K562 (cell line): ENCODE measurements around the gene EEF1A2. TPM values are rescaled to one million over a fixed set of nuclear protein-coding genes. Genes with fewer than 3 reads are reported as not detected.
A peak's percentile ranks its signal among the peaks of the same experiment; 100 is the strongest.

Experiments used
- ATAC-seq: fragments of 200-7000 bp; cut with Tn5 transposase; 3 replicates; pipeline ENCODE4 v1.9.1; 2020; ENCODE audit warnings: moderate library complexity
- BruUV-seq: library from RNA; stranded (reverse); fragments of 400-500 nt; replicated peaks from 2 replicates; lab custom pipeline; 2021; lab: Mats Ljungman, UMichigan
- CTCF ChIA-PET: fragments of 300-600 bp; formaldehyde crosslinking; extraction: SDS; loops from one replicate; lab custom pipeline; 2021; ENCODE audit warnings: low intra/inter-chr PET ratio; lab: Yijun Ruan, JAX
- POLR2A ChIA-PET: fragments of 300-600, 350-650 bp; sonication (Branson Sonifier 250); formaldehyde crosslinking; extraction: SDS; loops from one replicate; lab custom pipeline; 2021; ENCODE audit warnings: antibody characterized with exemption, inconsistent platforms; lab: Yijun Ruan, JAX
- DNase-seq, 4 experiments: peaks; one replicate each; pipeline versions ENCODE4 v3.0.0 to v3.0.0-alpha.2; 2011 to 2018; ENCODE audit warnings: low spot score in 3 of 4, mixed read lengths in 3 of 4; ENCODE audit errors: extremely low read depth in 1 of 4
- FAIRE-seq: peaks from 2 replicates; lab custom pipeline; 2011; peaks lifted over from hg19 to GRCh38; lab: Jason Lieb, UNC
- H2AFZ ChIP-seq: 2 replicates; pipeline ENCODE4 v1.6.0; 2011; ENCODE audit warnings: low read depth, low read length, control low read depth, inconsistent platforms
- H3K27ac ChIP-seq: fragments of 200-600 bp; 3 replicates; pipeline ENCODE4 v1.8.0; 2011; ENCODE audit warnings: low read depth, mild to moderate bottlenecking, control low read depth, inconsistent platforms, low read length, moderate library complexity, mixed read lengths; ENCODE audit errors: extremely low read depth
- H3K27me3 ChIP-seq, 2 experiments: fragments of 300-600 bp in 1 of 2; 2 replicates in 1 of 2; 3 replicates in 1 of 2; pipeline versions ENCODE4 v1.6.0 to v1.8.0; 2011; ENCODE audit warnings: inconsistent platforms in 2 of 2, low read length in 2 of 2, mild to moderate bottlenecking in 1 of 2, mixed read lengths in 1 of 2, moderate library complexity in 1 of 2; ENCODE audit not compliant: control insufficient read depth in 2 of 2, insufficient read depth in 2 of 2
- H3K36me3 ChIP-seq: fragments of 300-600 bp; 3 replicates; pipeline ENCODE4 v1.8.0; 2011; ENCODE audit warnings: mild to moderate bottlenecking, low read length, inconsistent platforms; ENCODE audit not compliant: control insufficient read depth, insufficient read depth
- H3K4me1 ChIP-seq, 2 experiments: fragments of 200-600 bp in 1 of 2; replicated peaks in 1 of 2; 2 replicates in 1 of 2; 3 replicates in 1 of 2; pipeline versions ENCODE4 v1.5.1 to v1.8.0; 2011; ENCODE audit warnings: inconsistent platforms in 2 of 2, low read length in 2 of 2, mild to moderate bottlenecking in 1 of 2, mixed read lengths in 1 of 2, moderate library complexity in 1 of 2; ENCODE audit not compliant: control insufficient read depth in 2 of 2, insufficient read depth in 2 of 2
- H3K4me2 ChIP-seq: 2 replicates; pipeline ENCODE4 v1.6.1; 2011; ENCODE audit warnings: low read length, control low read depth, inconsistent platforms, mixed read lengths; ENCODE audit not compliant: insufficient read depth
- H3K4me3 ChIP-seq: fragments of 200-600 bp; sonication (generic), shearing (Covaris generic); 2 replicates; pipeline ENCODE4 v1.5.1; 2016; ENCODE audit warnings: control low read depth, inconsistent platforms
- H3K79me2 ChIP-seq: fragments of 200-600 bp; 3 replicates; pipeline ENCODE4 v1.8.0; 2011; ENCODE audit warnings: low read length, inconsistent platforms; ENCODE audit not compliant: control insufficient read depth, insufficient read depth
- H3K9ac ChIP-seq, 2 experiments: 2 replicates each; pipeline versions ENCODE4 v1.6.0 to v1.6.1; 2011; ENCODE audit warnings: low read depth in 2 of 2, low read length in 2 of 2, control low read depth in 1 of 2, inconsistent platforms in 1 of 2, mild to moderate bottlenecking in 1 of 2, mixed read lengths in 1 of 2; ENCODE audit not compliant: insufficient read depth in 1 of 2
- H3K9me1 ChIP-seq: one replicate; pipeline ENCODE4 v1.6.0; 2011; ENCODE audit warnings: inconsistent platforms, mild to moderate bottlenecking, low read length, moderate library complexity; ENCODE audit not compliant: control insufficient read depth, insufficient read depth
- H3K9me3 ChIP-seq: replicated peaks from 2 replicates; pipeline ENCODE4 v1.5.1; 2011; ENCODE audit warnings: low read depth, low read length, inconsistent platforms; ENCODE audit not compliant: control insufficient read depth, insufficient read depth
- H4K20me1 ChIP-seq: replicated peaks from 2 replicates; pipeline ENCODE4 v1.6.1; 2011; ENCODE audit warnings: low read length, inconsistent platforms, mixed read lengths; ENCODE audit not compliant: control insufficient read depth, insufficient read depth
- CHD1 ChIP-seq: fragments of 200-600 bp; sonication (generic); IDR thresholded peaks from one replicate; pipeline ENCODE4 v1.6.1; 2012; ENCODE audit warnings: mild to moderate bottlenecking, moderate library complexity, low read length, inconsistent platforms
- DEAF1 ChIP-seq: fragments of 450-650 bp; formaldehyde crosslinking; IDR thresholded peaks from 2 replicates; pipeline ENCODE4 v1.4.0; 2020; ENCODE audit warnings: mild to moderate bottlenecking, moderate library complexity
- DPF2 ChIP-seq: fragments of 450-650 bp; IDR thresholded peaks from 2 replicates; pipeline ENCODE4 v1.6.1; 2016
- ELF1 ChIP-seq: fragments of 200-800 bp; sonication (Bioruptor generic); IDR thresholded peaks from 2 replicates; pipeline ENCODE4 v1.6.1; 2016; ENCODE audit warnings: missing genetic modification characterization, missing compliant biosample characterization
- GTF2E2 ChIP-seq: fragments of 200-800 bp; sonication (Bioruptor generic); IDR thresholded peaks from 2 replicates; pipeline ENCODE4 v1.6.1; 2016; ENCODE audit warnings: missing genetic modification characterization, missing compliant biosample characterization
- HES1 ChIP-seq: fragments of 450-650 bp; IDR thresholded peaks from 2 replicates; pipeline ENCODE4 v1.6.1; 2016; ENCODE audit warnings: low read depth, mild to moderate bottlenecking, moderate library complexity
- MCM3 ChIP-seq: fragments of 450-650 bp; IDR thresholded peaks from 2 replicates; pipeline ENCODE4 v1.6.1; 2016
- NFIX ChIP-seq: fragments of 250-450 bp; sonication (Bioruptor Pico); IDR thresholded peaks from 2 replicates; pipeline ENCODE4 v1.4.0; 2020; ENCODE audit warnings: low read depth, mild to moderate bottlenecking, moderate library complexity
- POLR2A ChIP-seq: fragments of 450-650 bp; conservative IDR thresholded peaks from 2 replicates; pipeline ENCODE4 v1.6.1; 2016
- RAD51 ChIP-seq: fragments of 450-650 bp; IDR thresholded peaks from 2 replicates; pipeline ENCODE4 v1.7.1; 2016; ENCODE audit warnings: low read depth, mild to moderate bottlenecking, borderline replicate concordance
- STAT5B ChIP-seq: fragments of 250-450 bp; sonication (Bioruptor Pico); IDR thresholded peaks from 2 replicates; pipeline ENCODE4 v1.8.0; 2021; ENCODE audit warnings: mild to moderate bottlenecking, inconsistent platforms
- VEZF1 ChIP-seq: fragments of 200-800 bp; sonication (Bioruptor generic); IDR thresholded peaks from 2 replicates; pipeline ENCODE4 v1.6.1; 2017; ENCODE audit warnings: missing genetic modification characterization, missing compliant biosample characterization
- ZKSCAN1 ChIP-seq: fragments of 150-350 bp; IDR thresholded peaks from 2 replicates; pipeline ENCODE4 v1.6.1; 2016; ENCODE audit warnings: low read depth, low read length
- ZNF12 ChIP-seq: sonication (generic); formaldehyde crosslinking; IDR thresholded peaks from 2 replicates; pipeline ENCODE4 v1.4.0; 2020; ENCODE audit warnings: mild to moderate bottlenecking, missing genetic modification reagents
- ZNF174 ChIP-seq: fragments of 250-450 bp; sonication (Bioruptor Pico); IDR thresholded peaks from 2 replicates; pipeline ENCODE4 v1.4.0; 2020; ENCODE audit warnings: mild to moderate bottlenecking
- ZNF57 ChIP-seq: fragments of 450-650 bp; formaldehyde crosslinking; IDR thresholded peaks from 2 replicates; pipeline ENCODE4 v1.4.0; 2020; ENCODE audit warnings: mild to moderate bottlenecking, moderate library complexity
- ZNF644 ChIP-seq: fragments of 200-800 bp; sonication (Bioruptor generic); IDR thresholded peaks from 2 replicates; pipeline ENCODE4 v1.6.1; 2016; ENCODE audit warnings: low read depth, missing genetic modification characterization, missing compliant biosample characterization
- WGBS: fragments of 100-300 bp; shearing (Covaris generic); methylation state at CpG from one replicate; pipeline ENCODE4 v1.1.6; 2016; ENCODE audit warnings: low coverage, mixed read lengths; ENCODE audit not compliant: insufficient coverage; ENCODE audit errors: missing lambda C conversion rate; 5-methylcytosine and 5-hydroxymethylcytosine counted together
- in situ Hi-C: fragments of 300-500 bp; cut with MboI; formaldehyde crosslinking; loops from 4 replicates; pipeline ENCODE4 v1.15.0; 2018; ENCODE audit warnings: inconsistent platforms, mixed read lengths
- intact Hi-C: fragments of 100-400 bp; cut with micrococcal nuclease; formaldehyde crosslinking; loops from 2 replicates; pipeline ENCODE4 v1.14.2; 2022
- polyA plus RNA-seq, 8 experiments: library from polyadenylated mRNA; depleted of rRNA in 4 of 8; stranded (reverse) in 5 of 8; unstranded in 3 of 8; fragments of >200 nt; fragmentation: Nextera tagmentation in 2 of 8; fragmentation: Illumina TruSeq in 1 of 8; extraction: Ambion mirVana in 2 of 8; extraction: Trizol in 1 of 8; gene quantifications; 2 replicates each; pipeline versions ENCODE4 v1.2.1 to v1.2.3, GENCODE V29; 2011 to 2014; ENCODE audit warnings: inconsistent platforms in 1 of 8, missing spikeins in 1 of 8
- total RNA-seq, 7 experiments: library from RNA; depleted of rRNA in 6 of 7; stranded (reverse); fragments of >200 nt in 6 of 7; fragmentation: Illumina TruSeq in 2 of 7; extraction: Trizol in 2 of 7; gene quantifications; 2 replicates each; pipeline versions ENCODE4 v1.2.1 to v1.2.3, GENCODE V29; 2011 to 2021; ENCODE audit warnings: low replicate concordance in 1 of 7

EEF1A2 gene
- total and polyA plus RNA-seq, 9 of the 15 experiments (the other 6 are each of a cell fraction or from before 2014, with no cell fraction given): 0.04 to 29.6 (median 11.5) TPM

GRCh38 chr20:63519668-63520503 lies 21.0 kb upstream of the EEF1A2 start (continued):
- TF ChIP-seq VEZF1: peak; percentile 83

- DNase-seq: no peak
- POLR2A ChIA-PET: interaction anchor here (0.5 to 1.9 kb wide), 6 partner anchors 10 to 60 kb away, joined by 3 to 9 read pairs (median 3); no protein-coding TSS in a partner anchor
- CTCF ChIA-PET: interaction anchor here (1.0 kb wide), 1 partner anchor 24 kb away, joined by 5 read pairs; no protein-coding TSS in a partner anchor
- peak overlapping the region; percentile 74 for H2AFZ ChIP-seq
- 35% methylated on average over 31 of the region's 32 CpGs for WGBS
- H3K36me3 ChIP-seq: peaks cover 23% of the 10 kb centered on the region; the same call in 2 of the 3 replicates
- H3K9me1 ChIP-seq: no peaks in the 10 kb centered on the region
- in situ Hi-C loops (no loop called here), intact Hi-C loops (no loop called here)
- FAIRE-seq: no peak
- peaks cover 32 to 39% of the 10 kb centered on the region in 2 experiments for H3K27me3 ChIP-seq
- peak overlapping the region; percentile 53 to 98; a peak in 3 of 4 replicates for H3K9ac ChIP-seq
- peak overlapping the region; percentile 66 for H3K4me2 ChIP-seq
- H3K9me3 ChIP-seq: peaks cover 9% of the 10 kb centered on the region
- ATAC-seq: no peak
- BruUV-seq: no TSS peak
- peaks cover 14% of the 10 kb centered on the region for H3K79me2 ChIP-seq
- H3K27ac ChIP-seq: no peak overlapping the region
- H3K4me1 ChIP-seq: peaks cover 10 to 57% of the 10 kb centered on the region in 2 experiments; a peak in 4 of 5 replicates
- peak overlapping the region; percentile 85 for H3K4me3 ChIP-seq
- H4K20me1 ChIP-seq: no peaks in the 10 kb centered on the region
- no peak for TF ChIP-seq POLR2A
- TF ChIP-seq DEAF1 (CRISPR knock-in tag): no peak
- no peak for TF ChIP-seq ZNF644 (tag)
- 0 out of 2 replicates have a peak, but pooled peaks have one; percentile 11 for TF ChIP-seq ZNF12 (CRISPR knock-in tag)
- no peak for TF ChIP-seq GTF2E2 (tag)
- no peak for TF ChIP-seq ELF1 (tag)
- TF ChIP-seq CHD1: peak; percentile 24
- no peak for TF ChIP-seq RAD51
- no peak for TF ChIP-seq DPF2
- TF ChIP-seq STAT5B (CRISPR knock-in tag): no peak
- TF ChIP-seq ZNF174 (CRISPR knock-in tag): no peak
- TF ChIP-seq NFIX (CRISPR knock-in tag): no peak
- no peak for TF ChIP-seq HES1
- TF ChIP-seq ZNF57 (CRISPR knock-in tag): no peak
- TF ChIP-seq MCM3: no peak
- peak; percentile 98 for TF ChIP-seq ZKSCAN1
Measured at GRCh38 chr20:63518946-63519667, 20.2 kb upstream of the EEF1A2 start.
